ENCODE results near the gene RNF10.
"Not testable (repeated sequence)": the region's sequence is repeated elsewhere in the genome, so short reads cannot be mapped to it uniquely, and the experiment has no call there.

RNF10 gene

GRCh38 chr12:120529641-120530417 is 4.3 kb upstream of the RNF10 start:
- no peak for DNase-seq

- DNase-seq: not testable (repeated sequence)
Observed at GRCh38 chr12:120530418-120530761, 3.8 kb upstream of the RNF10 start.

DNA sequence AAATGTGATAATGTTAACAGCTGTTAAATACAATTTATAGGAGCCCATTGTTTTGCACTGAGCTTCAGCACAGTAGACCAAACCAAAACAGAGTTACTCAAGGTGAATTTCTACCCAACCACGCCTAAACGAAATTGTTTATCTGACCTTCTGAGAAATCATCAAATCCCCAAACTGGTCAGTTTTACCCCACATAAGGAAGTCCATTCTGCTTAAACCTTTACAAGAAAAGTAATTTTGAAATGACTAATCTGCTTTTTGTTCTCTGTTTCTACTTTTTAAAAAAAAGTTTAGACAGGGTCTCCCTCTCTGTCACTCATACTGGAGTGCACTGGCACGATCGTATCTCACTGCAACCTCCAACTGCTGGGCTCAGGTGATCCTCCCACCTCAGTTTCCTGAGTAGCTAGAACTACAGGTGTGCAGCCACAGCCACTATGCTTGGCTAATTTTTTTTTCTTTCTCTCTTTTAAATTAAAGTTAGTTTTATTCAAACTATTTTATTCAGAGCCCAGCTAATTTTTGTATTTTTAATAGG is 1.4 kb upstream of the RNF10 start:
- no peak for DNase-seq

GRCh38 chr12:120534703-120535655 is 823 bp downstream of the RNF10 start:
- DNase-seq: peak; percentile 56

DNA sequence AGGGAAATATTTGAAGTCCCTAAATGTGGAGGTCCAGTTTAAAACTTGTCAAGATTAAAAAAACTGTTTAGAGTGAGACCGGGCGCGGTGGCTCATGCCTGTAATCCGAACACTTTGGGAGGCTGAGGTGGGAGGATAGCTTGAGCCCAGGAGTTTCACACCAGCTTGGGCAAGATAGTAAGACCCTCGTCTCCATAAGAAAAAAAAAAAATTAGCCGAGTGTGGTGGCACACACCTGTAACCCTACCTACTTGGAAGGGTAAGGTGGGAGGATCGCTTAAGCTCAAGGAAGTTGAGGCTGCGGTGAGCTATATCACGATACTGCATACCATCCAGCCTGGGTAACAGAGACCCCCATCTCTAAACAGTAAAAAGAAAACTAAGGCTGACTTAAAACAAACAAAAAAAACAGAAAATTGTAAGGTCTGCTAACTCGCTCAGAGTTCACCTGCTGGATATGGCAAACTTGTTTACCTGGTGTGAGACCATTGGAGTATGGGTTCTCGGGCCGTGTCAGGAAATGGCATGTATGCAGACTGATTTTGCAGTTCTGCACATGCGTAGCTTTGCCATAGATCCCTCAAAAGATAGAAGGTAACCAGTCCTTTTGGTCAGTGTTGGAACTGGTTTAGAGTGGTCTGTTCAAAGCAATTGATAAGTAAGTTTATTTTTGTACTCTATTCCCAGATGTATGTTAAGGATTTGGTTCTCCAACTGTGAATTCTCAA is 2.1 kb downstream of the RNF10 start:
- DNase-seq: peak; percentile 36

GRCh38 chr12:120537856-120538220 is 3.7 kb downstream of the RNF10 start:
- no peak for DNase-seq

GRCh38 chr12:120538281-120539156 is 4.4 kb downstream of the RNF10 start:
- no peak for DNase-seq

DNA sequence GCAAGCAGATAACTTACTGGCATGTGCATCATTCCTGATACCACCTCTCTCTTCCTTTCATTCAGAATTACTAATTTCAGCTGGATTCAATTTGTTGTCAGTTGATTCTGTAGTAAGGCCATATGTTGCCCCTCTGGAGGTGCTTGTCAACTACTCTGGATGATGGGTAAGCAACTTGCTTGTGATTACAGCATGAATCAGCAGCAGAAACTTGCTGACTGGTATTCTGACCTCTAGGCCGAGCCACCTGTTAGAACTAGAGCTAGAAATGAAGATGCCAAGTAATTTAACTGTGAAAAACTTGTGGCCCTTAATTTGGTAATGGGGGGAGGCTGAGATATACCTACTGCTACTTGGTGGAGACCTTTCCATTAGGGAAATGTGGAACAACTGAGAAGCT is 5.1 kb downstream of the RNF10 start:
- DNase-seq: peak; percentile 20

GRCh38 chr12:120540445-120540844 is 6.3 kb downstream of the RNF10 start:
- DNase-seq: no peak

DNA sequence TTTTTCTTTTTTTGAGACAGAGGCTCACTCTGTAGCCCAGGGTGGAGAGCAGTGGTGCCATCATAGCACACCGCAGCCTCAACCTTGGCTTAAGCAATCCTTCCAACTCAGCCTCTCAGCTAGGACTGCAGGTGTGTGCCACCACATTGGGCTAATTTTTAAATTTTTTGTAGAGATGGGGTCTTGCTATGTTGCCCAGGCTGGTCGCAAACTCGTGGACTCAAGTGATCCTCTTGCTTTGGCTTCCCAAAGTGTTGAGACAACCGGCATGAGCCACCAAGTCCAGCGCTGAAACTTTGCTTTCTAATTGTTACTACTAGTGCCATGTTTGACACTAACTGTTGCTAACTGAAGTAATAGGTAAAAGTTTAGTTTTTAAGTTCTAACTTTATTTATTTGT is 8.0 kb downstream of the RNF10 start:
- DNase-seq: no peak

DNA sequence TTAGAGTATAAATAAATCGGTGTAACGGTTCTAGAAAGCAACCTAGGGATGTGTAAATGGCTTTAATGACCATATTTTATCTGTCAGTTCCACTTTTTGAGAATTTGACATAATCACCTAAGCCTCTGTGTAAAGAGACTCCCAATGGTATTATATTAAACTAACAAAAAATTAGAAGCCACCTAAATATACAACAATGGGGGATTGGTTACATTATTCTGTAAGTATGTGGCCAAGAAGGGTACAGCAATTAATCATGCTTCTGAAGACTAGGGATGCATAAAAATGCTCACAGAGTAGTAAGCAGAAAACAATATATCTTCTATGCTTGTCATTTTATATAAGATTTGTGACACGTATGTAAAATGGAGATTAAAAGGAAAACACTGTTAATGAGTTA is 10.5 kb downstream of the RNF10 start:
- DNase-seq: no peak

DNA sequence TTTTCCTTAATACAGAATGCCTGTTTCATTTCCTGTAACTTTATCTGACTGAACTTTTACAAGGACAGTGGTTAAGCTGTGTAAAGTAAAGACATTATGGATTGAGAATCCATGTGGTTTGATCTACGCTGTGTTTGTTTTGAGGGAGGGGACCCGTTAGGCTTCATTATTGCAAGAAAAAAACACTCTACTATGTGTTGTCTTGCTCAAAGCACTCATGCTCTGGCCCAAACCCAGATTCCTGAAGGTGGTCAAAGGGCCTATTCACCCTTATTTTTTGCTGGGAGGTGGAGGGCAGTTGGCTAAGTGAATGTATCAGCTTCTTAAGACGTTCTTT is 11.9 kb downstream of the RNF10 start:
- no peak for DNase-seq

DNA sequence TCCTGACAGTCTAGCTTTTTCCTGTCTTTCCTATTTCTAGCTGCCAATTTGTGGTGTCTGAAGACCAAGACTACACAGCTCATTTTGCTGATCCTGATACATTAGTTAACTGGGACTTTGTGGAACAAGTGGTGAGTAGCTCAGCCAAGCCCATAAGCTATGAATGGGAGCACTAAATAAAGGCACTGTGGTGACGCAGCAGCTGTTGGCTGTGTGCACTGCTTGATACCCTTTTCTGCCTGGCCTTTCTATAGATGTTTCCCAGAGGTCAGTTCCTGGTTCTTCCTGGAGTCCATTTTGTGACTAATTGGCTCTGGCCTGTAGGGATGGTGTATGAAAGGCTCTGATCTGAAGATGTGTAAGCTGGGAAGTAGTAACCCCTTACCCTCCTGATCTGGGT is 20.5 kb downstream of the RNF10 start:
- DNase-seq: no peak

DNA sequence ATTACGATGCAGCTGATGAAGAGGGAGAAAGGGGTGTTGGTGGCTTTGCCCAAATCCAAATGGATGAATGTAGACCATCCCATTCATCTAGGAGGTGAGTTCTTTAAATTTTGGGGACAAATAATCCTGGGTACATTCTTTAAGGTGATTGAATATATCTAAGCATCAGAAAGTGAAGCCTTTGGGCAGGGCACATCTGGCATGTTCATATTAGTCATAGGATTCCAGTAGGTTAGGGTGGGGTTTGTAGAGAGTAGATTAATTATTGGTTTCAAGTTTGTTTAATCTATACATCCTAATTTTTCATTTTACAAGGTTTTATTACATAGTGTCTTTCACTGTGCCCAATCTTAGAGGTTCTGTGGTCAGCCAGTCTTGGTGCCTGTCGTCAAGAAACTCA is 23.4 kb downstream of the RNF10 start:
- no peak for DNase-seq

DNA sequence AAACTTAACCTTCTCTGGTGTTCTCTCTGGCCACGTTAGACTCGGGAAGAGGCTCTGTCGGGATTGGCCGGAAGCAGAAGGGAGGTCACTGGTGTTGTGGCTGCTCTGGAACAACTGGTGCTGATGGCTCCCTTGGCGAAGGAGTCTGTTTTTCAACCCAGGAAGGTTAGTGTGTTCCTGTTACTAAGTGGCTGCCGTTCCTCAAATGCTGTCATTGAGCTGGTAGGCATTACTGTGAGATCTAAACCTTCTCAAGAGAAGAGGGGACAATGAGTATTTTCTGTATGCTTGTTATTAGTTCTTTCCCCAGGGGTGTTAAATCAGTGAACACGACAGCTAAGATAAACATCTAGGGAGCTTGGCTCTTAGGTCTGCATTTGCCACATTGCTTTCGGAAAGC is 28.8 kb downstream of the RNF10 start:
- DNase-seq: no peak

DNA sequence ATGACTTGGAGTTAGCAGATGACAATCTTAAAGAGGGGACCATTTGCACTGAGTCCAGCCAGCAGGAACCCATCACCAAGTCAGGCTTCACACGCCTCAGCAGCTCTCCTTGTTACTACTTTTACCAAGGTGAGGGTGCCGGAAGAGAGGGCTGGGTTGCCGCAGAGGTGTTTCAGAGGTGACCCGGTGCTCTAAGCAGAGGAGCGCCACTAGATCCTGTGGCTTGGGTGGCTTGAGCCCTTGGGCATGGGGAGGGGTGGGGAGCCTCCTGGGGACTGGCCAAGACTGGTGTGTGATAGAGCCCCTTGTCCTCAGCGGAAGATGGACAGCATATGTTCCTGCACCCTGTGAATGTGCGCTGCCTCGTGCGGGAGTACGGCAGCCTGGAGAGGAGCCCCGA is 29.3 kb downstream of the RNF10 start:
- DNase-seq: no peak

DNA sequence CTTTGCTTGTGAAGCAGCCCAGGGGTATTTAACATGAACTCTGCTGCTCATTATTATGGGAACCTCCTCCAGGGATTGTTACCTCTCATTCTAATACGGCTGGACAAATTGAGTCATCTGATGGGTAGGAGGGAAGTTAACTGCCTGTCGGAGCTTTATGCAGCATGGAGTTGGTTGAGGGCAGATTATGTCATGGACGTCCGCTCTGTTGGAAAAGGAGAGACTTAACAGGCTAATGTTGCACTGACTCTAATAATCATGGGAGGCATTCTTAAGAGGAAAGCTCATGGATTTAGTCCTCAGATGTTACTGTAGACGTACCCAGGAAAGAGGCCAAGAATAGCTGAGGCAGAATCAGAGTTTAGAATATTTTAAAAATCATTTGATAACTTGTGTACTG is 37.1 kb downstream of the RNF10 start:
- DNase-seq: no peak

- no peak for DNase-seq
Observed at GRCh38 chr12:120573560-120573959, 39.4 kb downstream of the RNF10 start.

GRCh38 chr12:120574106-120574505 is 40.0 kb downstream of the RNF10 start:
- no peak for DNase-seq

GRCh38 chr12:120579179-120579578 is 45.0 kb downstream of the RNF10 start:
- DNase-seq: no peak

DNA sequence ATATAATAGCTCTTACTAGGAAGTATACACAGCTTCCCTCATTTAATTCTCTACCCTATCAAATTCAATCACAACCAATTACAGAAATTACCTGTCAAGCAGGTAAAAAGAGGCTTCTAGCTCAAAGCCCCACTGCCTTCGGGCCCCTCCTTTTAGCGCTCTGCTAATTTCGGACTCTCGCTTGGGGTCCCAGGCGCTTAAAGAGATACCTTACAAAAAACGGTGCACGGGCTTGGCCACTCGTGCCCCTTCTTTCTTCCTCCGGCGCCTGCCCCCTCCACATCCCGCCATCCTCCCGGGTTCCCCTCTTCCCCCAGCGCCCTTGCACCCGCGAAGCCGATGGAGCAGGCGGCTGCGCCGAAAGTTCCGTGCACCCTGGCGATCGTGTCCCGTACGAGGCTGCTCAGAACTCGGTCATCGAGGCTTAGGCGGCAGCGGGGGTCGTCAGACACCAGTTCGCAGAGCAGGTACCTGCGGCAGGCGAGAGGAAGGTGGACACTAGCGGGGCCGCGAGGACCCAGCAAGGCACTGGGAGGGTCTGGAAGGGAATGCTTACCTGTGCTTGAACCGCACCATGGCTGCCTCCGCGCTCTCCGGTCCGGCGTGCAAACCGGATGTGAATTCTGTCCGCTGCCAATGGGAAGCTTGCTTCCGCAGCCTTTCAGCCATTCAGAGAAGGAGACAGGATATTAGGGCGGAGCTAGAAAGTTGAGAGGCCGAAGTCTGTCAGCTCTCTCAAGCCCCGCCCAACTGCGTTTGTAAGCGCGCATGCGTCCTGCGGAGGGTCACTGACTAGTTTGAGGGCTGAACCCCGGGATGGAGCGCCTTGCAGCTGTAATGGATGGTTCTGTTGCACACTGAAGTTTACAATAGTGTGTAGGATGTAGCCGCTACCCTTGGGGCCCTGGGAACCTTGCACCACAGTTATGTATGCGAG is 46.9 kb downstream of the RNF10 start, which contains the start of gene POP5:
POP5 (minus strand) TSS at position 616 of the 937 bp plus-strand sequence; CDS start at position 576, 40 bp downstream.
- DNase-seq: peak; percentile 96

Data from stimulated activated CD4-positive, alpha-beta T cell treated with anti-CD3 and anti-CD28 coated beads, Interleukin-4, amount 100 ng/mL, for 24 hours (primary cell).